Loucy (cell line): ENCODE data around the gene OAS1.

Experiments
- CTCF ChIP-seq: fragments of 200-600 bp; sonication (generic); conservative IDR thresholded peaks from 2 replicates; pipeline ENCODE4 v1.5.1; 2014; ENCODE audit warnings: mild to moderate bottlenecking, antibody characterized with exemption, low read length
- EZH2phosphoT487 ChIP-seq: fragments of 200-600 bp; IDR thresholded peaks from 2 replicates; pipeline ENCODE4 v1.6.1; 2018; ENCODE audit warnings: antibody characterized with exemption, mild to moderate bottlenecking, moderate library complexity, borderline replicate concordance

GRCh38 chr12:112906712-112907414, at the start of gene OAS1:
- no peak for TF ChIP-seq CTCF
- no peak for TF ChIP-seq EZH2phosphoT487
